NCI-H1092 (cell line): ENCODE data around the gene CLDN34.
A peak's percentile ranks its signal among the peaks of the same experiment; 100 is the strongest.

Experiments used
- DNase-seq: peaks from one replicate; lab custom pipeline; 2025; lab: John Stamatoyannopoulos, UW

CLDN34 gene, protein sequence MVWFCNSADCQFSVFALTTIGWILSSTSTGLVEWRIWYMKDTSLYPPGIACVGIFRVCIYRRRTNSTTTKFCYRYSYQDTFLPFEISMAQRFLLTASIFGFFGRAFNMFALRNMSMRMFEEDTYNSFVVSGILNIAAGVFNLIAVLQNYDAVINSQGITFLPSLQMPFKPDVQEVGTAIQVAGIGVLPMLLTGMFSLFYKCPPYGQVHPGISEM

DNA sequence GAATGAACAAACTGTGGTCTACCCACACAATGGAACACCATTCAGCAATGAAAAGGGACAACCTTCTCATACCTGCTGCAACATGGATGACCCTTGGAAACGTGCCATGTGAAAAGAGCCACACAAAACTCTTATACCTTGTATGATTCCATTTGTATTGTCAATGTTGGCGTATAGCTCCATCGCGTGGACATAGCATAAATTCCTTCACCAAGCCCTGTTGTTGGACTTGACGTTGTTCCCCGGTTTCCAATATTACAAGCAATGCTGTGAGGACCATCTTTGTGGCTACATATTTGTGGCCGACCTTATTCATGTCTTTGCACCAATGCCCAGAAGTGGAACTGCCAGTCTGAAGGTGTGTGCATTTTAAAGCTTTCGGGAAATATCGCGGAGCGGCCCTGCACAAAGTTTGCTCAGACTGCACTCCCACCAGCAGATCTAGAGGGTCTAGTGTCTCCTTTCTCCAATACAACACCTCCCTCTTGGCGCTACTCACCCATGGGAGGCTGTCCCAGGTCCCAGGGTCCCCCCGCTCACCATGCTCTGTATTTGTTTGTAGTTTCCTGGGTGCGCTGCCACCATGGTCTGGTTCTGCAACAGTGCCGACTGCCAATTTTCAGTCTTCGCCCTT lies at the start of gene CLDN34:
TSS of gene CLDN34 (plus strand) at position 584 of the 634 bp plus-strand sequence. CDS start at position 584, 0 bp downstream.
- no peak for DNase-seq

DNA sequence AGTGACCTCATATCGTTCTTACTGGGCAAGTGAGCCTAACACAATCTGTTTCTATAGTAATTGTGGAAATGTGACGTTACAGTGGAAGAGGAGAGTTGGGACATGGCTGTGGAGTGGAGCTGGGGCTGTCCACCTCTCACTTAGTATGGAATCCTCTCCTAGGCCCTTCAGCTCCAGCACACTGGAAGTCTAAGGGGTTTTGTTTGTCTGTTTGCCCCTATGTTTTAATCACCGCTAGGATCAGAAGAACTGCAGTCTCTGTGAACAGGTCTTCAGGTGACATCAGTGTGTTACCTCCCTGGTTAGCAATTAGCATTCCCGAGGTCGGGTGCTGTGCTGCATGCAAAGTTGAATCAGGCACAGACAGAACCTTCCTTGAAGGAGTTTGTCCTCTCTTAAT lies 49.3 kb upstream of the CLDN34 start:
- no peak for DNase-seq

DNA sequence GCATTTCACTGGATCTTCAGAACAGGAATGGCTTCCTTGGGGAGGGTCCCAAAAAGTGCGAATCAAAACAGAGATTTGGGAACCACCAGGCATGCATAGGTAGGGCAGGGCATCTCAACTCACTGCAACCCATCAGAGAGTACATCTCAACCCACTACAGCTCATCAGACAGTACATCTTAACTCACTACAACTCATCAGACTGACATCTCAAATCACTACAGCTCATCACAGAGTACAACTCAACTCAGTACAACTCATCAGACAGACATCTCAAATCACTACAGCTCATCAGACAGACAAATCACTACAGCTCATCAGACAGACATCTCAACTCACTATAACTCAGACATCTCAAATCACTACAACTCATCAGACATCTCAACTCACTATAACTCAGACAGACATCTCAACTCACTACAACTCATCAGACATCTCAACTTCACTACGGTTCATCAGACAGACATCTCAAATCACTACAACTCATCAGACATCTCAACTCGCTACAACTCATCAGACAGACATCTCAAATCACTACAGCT lies 47.5 kb upstream of the CLDN34 start:
- no peak for DNase-seq

DNA sequence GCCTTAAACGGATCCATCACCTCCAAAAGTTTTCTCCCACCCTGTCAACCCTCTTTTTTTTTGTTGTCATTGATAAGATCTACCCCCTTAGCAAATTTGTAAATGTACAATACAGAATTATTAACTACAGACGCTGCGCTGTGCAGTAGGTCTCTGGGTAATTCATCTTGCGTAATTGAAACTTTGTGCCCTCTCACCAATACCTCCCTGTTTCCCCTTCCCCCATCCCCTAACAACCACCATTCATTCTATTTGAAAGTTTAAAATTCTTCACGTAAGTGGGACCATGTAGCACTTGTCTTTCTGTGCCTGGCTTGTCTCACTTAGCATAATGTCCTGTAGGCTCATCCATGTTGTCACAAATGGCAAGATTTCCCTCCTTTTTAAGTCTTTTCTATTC lies 45.8 kb upstream of the CLDN34 start:
- no peak for DNase-seq

DNA sequence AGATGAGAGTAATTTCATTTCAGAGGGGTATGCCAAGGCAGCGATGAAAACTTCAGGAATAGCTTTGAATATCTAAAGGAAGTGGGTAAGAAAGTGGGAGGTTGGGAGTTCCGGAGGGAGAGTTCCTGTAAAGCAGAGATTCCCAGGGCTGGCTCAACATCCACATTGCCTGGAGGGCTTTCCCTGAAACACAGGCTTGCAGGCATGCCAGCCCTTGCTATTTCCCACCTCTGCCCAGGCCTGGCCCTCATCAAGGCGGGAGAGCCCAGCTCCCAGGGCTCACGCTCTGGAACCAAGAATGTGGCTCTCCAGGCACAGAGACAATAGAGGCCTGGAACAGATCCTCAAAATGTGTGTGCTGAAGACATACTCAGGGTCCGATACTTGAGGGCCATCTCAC lies 43.8 kb upstream of the CLDN34 start:
- no peak for DNase-seq

DNA sequence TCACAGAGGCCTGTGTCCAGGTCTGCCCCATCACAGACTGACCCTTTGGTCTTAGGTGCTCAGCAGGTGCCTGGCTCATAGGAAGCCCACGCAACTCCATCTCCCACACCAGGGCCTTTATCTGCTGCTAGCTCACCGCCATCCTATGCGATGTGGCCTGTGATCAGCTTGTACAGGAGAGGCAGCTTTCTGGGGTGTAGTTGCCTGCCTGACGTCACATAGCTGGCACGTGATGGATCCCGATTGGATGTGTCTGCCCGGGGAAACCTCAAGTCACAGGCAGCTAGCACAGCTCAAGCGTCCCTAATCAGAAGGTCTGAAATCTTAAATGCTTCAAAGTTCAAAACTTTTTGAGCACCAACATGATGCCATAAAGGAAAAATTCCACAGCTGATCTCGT lies 41.2 kb upstream of the CLDN34 start:
- no peak for DNase-seq

DNA sequence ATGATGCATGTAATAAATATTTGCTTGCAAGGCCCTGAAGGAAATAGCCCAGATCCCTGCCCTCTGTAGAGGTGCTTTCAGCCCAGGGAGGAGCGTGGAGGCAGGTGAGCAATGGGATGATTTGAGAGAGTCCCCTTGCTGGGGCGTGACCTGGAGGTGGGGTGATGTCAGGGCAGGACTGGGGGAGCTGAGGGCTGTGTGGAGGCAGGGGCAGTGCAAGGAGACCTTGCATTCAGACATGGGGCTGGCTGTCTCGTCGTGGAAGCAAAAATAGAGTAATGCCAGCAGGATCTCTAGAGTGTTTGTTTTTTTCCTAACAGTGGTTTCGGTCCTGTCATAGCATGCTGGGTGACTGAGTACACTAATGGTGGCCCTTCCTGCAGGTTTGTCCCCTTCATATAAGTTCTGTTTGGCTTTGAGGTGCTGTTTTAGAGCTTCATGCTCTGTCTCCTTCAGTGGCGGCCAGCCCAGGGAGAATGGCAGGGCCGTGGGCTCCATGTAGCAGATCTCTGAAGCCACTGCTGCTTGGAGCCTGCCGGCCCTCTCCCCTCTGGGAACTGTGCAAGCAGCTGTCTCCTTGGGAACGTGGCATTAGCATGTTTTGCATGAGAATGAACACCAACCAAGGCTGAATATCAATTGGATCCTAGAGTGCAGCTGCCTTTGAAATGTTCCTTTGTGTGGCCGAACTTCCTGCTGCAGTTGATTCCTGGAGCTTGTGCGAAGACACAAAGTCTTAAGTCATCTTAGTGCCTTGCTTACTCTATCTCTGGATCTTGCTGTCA lies 39.3 kb upstream of the CLDN34 start:
- peak; percentile 19 for DNase-seq

DNA sequence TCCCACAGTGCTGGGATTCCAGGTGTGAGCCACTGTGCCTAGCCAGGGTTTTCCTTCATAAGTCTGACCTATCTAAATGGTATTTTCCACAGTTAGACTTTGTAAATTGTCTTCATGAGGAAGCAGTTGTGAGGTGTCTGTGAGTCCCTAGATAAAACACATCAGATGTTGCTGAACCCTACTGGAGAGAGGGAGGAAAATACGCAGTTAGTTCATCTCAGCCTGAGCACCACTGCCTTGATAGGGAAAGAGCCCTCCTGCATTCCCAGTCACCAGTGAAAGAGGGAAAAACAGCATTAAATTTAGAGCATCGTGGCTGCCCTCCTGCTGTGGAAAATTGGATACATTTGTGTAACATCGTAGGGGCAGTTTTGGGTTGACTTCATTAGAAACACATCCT lies 31.7 kb upstream of the CLDN34 start:
- DNase-seq = no peak

DNA sequence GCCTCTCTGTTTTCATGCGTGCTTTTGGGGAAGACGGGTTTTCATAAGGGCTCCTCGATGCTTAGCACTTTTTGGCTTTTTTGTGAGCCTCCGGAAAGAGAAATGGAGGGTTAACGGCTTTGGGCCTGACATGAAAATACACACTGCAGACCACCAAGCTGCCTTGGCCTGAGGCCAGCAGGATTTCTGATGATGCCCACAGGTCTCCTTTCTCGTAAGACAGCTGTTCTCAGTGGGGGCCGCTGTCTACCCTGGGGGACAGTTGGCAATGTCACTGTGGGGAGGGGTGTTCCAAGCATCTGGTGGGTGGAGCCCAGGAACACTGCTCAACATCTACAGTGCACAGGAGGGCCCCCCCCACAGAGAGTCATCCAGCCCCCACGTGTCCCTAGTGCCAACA lies 29.4 kb upstream of the CLDN34 start:
- DNase-seq = no peak

DNA sequence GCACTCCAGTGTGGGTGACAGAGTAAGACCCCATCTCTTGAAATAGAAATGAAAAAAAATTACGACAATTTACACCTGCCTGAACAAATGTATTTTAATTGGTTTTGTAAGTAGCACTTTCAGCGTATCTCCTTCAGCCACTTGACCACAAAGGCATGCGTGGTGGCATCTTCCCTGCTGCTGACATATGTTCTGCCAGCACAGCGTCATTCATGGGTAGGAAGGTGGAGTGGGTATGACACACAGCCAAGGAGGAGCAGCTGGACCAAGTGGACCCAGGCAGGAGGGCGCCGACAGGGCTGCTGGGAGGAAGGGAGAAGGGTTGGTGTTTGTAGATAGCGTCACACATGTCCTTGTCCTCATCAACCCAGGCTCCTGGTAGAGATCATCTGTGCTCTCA lies 28.6 kb upstream of the CLDN34 start:
- no peak for DNase-seq

DNA sequence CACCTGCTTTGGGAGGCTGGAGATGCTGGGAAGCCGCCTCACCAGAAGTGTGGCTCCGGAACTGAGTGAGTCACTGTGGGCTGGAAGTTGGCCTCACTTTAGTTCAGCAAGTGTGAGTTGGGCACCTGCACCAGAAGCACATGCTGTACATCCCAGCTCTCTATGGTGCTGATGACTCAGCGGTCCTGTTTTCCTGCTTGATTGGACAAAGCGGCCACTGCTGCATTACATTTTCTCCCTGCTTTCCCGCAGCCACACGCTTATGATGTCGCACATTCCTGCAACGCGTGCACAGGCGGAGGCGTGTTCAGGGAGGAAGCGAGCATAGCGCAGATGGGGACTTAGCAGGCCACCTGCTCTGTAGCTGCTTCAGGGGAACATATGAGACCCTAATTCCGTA lies 26.7 kb upstream of the CLDN34 start:
- no peak for DNase-seq

DNA sequence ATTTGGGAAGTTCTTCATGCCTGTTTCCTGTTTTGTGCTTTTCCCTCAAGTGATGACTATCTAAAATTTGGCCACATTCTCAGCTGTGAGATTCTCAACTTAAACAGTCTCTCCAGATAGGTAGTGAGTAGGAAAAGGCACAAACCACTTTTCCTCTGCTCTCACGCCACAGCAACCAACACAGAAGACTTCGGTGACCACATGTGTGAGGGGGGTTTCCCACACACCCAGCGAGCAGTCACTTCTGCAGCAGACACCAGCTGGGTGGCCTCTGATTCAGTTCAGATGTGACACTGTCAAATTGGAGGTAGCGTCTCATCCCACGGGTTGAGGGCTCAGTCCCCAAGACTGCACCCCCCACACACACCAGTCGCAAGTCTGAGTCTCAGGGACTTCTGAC lies 25.1 kb upstream of the CLDN34 start:
- DNase-seq = no peak

DNA sequence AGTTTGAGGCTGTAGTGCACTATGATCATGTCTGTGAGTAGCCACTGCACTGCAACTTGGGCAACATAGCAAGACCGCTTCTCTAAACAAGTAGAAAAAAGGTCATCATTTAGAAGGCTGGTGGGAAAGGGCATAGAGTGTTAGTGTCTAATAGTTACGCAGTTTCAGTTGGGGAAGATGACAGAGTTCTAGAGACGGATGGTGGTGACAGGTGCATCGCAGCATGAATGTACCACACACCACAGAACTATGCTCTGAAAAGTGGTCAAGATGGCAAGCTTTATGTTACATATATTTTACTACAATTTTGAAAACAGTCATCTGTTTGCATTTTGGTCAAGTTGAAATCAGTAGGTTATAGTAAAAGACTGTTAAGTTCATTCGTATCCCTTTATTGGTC lies 23.7 kb upstream of the CLDN34 start:
- DNase-seq = no peak

DNA sequence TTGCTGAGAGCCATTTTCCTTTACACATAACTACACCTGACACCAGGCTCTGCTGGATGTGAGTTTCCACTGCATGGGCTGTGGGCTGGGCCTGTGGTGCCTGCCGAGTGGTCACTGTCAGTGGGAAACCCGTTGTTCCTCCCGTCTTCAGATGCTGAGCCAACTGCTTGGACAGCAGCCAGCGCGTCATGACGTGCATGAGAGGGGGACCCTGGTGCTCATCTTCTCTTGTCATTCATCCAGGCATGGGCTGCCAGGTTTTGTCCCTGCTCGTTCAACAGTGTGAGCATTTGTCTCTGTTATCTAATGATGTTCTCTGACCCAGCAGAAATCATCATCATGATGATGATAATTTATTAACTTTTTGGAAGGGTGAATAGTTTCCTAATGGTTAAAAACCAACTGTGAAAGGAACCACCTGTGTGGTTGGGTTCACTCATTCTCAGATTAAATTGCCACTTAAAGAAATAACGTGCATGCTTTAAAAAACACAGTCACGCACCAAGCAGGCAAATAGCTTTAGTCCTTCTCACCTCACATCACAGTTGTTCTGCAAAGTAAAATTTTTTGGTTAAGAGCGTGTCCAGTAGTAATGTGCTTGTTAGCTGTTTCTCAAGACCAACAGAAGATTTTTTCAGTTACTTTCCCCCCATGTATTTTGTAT lies 19.9 kb upstream of the CLDN34 start:
- DNase-seq = peak; percentile 63

DNA sequence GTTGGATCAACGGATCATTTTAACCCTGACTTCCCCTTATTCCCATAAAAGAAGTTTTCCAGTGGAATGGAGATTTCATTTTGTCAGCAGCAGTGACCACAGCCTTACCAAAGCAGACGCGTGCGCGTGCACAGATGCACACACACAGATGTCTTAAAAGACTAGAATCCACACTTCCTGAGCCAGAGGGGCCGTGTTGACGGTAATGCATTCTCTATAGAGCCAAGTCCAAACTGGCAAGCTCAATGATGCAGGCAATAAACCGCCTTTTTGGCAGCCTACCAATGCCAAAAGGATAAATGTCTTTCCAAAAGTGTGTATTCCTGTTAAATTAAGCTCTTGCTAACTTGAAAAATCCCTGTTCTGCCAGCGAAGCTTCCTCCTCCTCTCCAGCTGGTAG lies 18.8 kb upstream of the CLDN34 start:
- DNase-seq = peak; percentile 9

DNA sequence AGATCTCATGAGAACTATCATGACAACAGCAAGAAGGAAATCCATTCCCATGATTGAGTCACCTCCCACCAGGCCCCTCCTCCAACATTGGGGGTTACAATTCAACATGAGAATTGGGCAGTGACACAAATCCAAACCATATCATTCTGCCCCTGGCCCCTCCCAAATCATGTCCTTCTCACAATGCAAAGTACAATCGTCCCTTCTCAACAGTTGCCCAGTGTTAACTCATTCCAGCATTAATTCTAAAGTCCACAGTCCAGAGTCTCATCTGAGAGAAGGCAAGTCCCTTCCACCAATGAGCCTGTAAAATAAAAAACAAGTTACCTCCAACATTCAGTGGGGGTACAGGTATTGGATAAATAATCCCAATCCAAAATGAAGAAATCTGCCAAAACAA lies 14.9 kb upstream of the CLDN34 start:
- no peak for DNase-seq

DNA sequence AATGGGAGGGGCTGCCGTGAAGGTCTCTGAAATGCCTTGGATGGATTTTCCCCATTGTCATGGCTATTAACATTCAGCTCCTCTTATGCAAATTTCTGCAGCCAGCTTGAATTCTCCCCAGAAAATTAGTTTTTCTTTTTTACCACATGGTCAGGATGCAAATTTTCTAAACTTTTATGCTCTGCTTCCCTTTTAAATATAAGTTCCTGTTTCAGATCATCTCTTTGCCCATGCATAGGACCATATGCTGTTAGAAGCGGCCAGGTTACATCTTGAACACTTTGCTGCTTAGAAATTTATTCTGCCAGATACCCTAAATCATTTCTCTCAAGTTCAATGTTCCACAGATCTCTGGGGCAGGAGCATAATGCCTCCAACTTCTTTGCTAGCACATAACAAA lies 13.8 kb upstream of the CLDN34 start:
- DNase-seq = no peak

DNA sequence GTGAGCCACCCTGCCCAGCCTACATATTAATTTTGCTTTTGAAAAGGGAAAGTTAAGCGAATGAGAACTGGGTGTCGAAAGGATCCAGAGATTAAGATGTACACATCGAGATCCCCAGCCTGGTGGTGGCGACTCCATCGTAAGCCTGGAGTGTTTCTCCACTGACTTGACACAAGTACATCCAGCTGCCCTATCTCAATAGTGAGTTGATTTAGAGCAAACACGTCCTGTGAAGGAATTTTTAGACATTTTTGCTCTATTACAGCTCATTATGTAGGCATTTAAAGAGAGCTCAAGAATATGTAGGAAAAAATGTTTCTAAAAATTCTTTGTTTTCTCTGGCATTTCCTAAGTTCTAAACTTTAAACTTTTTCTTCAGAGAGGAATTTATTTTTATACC lies 11.7 kb upstream of the CLDN34 start:
- no peak for DNase-seq

DNA sequence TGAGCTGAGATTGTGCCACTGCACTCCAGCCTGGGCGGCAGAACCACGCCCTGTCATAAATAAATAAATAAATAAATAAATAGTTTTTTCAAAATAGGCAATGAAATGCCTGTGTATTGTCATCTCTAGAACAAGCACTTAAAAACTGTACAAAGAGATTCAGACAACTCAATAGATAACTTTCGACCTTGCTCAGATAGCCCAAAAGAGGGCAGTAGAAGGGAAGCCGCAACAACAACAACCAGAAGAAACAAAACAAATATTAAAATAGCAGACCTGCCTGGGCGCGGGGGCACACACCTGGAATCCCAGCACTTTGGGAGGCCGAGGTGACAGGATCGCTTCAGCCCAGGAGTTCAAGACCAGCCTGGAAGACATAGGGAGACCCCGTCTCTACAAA lies 9.4 kb upstream of the CLDN34 start:
- DNase-seq = no peak

DNA sequence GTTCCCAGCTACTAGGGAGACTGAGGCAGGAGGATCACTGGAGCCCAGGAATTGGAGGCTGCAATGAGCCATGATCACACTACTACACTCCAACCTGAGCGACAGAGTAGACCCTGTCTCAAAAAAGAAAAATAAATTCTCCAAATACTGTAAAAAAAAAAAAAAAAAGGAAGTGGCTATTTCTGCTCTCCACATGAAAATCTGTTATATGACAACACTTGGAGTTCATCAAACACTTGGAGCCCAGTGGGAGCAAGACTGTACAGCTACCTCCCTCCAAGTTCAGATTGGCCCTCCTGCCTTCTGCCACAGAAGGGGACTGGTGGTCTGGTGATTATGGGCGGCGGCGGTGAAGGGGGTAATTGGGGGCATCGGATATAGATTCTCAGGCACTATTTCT lies 9.0 kb upstream of the CLDN34 start:
- no peak for DNase-seq

DNA sequence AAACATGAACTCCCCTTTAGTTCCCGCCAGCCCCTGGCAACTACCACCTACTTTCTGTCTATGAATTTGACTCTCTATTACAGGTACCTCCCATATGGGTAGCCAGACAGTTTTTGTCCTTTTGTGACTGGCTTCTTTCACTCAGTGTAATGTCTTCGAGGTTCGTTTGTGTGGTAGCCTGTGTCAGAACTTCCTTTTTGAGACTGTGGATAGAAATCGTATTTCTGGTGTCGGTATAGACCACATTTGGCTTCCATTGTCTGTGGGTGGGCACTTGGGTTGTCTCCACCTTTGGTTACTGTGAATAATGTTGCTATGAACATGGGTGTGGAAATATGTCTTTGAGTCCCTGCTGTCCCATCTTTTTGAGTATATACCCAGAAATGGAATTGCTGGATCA lies 5.4 kb upstream of the CLDN34 start:
- no peak for DNase-seq

DNA sequence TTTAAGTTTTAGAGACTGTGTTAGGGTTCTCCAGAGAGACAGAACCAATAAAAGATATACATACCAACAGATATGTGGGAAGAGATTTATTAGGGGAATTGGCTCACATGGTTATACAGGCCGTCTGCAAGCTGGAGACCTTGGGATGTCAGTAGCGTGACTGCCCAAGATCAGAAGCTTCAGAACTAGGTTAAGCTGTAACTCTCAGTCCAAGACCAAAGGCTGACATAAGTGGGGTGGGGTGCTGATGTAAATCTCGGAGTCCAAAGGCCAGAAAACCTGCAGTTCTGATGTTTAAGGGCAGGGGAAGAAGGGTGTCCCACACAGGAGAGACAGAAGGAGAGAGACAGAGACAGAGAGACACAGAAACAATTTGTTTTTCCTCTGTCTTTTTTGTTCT lies 10.5 kb downstream of the CLDN34 start:
- no peak for DNase-seq

DNA sequence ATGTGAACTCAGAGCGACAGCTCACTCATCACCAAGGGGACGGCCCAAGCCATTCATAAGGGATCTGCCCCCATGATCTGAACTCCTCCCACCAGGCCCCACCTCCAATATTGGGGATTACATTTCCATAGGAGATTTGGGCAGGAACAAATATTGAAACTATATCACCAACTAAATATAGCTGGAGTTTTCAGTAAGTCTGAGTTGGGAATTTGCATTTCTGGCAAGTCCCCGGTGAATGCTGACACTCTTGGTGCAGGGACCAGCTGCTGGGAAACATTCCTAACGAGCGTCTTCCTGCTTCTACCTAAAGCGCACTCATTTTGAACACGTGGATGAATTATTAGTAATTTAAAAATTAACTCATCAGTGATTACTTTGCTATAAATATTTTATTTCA lies 13.2 kb downstream of the CLDN34 start:
- DNase-seq = no peak
